Suprapubic skin (tissue), 3 donors: ENCODE measurements around the gene CAPN11.

Experiments used
- POLR2A ChIP-seq, 2 donors: fragments of 450-650 bp; IDR thresholded peaks; one replicate each; pipeline ENCODE4 v1.6.1; 2017; ENCODE audit warnings: antibody characterized with exemption in 2 of 2, mild to moderate bottlenecking in 2 of 2, moderate library complexity in 2 of 2
- TF ChIP-seq, protein P1 (sequence below), 2 donors: fragments of 200-600 bp in 1 of 2; fragments of 450-650 bp in 1 of 2; sonication (generic) in 1 of 2; IDR thresholded peaks; one replicate each; pipeline ENCODE4 v1.5.1; 2016 to 2019; ENCODE audit warnings: antibody characterized with exemption in 2 of 2, mild to moderate bottlenecking in 1 of 2, moderate library complexity in 1 of 2

DNA sequence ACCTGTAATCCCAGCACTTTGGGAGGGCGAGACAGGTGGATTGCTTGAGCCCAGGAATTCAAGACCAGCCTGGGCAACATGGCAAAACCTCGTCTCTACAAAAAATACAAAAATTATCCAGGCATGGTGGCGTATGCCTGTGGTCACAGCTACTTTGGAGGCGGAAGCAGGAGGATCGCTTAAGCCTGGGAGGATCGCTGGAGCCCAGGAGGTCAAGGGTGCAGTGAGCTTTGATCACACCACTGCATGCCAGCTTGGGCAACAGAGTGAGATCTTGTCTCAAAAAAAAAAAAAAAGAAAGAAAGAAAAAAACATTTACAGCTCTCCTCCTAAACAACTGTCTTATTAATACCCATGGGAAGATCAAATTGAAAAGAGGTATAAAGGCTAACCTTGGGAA lies 49.3 kb downstream of the CAPN11 start:
- TF ChIP-seq, protein P1, sequence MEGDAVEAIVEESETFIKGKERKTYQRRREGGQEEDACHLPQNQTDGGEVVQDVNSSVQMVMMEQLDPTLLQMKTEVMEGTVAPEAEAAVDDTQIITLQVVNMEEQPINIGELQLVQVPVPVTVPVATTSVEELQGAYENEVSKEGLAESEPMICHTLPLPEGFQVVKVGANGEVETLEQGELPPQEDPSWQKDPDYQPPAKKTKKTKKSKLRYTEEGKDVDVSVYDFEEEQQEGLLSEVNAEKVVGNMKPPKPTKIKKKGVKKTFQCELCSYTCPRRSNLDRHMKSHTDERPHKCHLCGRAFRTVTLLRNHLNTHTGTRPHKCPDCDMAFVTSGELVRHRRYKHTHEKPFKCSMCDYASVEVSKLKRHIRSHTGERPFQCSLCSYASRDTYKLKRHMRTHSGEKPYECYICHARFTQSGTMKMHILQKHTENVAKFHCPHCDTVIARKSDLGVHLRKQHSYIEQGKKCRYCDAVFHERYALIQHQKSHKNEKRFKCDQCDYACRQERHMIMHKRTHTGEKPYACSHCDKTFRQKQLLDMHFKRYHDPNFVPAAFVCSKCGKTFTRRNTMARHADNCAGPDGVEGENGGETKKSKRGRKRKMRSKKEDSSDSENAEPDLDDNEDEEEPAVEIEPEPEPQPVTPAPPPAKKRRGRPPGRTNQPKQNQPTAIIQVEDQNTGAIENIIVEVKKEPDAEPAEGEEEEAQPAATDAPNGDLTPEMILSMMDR (IDR thresholded peaks at IDR 0.05) = no peak
- TF ChIP-seq POLR2A (IDR thresholded peaks at IDR 0.05) = no peak
